Measurements from ENCODE around the gene RTN4R. TPM values are rescaled to one million over a fixed set of nuclear protein-coding genes. Genes with fewer than 3 reads are reported as not detected.

The RTN4R gene
- total RNA-seq, 1 donor from 2014 or later, result 9.8 TPM

DNA sequence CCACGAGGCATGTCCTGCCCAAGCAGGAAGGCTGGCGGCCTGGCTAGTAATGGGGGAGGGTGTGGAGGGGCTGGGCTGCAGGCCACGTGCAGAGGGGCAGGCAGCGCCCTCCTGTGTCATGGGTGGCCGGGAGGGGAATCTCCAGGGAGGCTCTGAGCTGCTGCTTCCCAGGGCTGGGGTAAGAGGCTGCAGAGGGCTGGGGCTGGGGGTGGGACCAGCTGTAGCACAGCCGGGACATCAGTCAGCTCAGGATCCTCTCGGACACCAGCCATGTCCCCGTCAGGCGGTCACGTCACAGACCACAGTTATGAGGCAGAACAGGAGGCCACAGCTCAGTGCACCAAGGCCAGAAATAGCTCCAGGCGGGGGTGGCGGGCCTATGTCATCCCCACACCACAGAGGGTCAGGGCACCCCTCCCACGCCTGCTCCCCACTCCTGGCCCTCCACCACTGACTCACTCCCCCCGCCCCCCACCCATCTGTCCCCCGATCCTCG, 21.1 kb downstream of the RTN4R start:
- no peaks in the 10 kb centered on the region for H3K9me3 ChIP-seq
- H3K27me3 ChIP-seq, result no peaks in the 10 kb centered on the region
- intact Hi-C loops (cut with DNase I), result no loop called here
- no peaks in the 10 kb centered on the region for H3K36me3 ChIP-seq
- TF ChIP-seq, protein P1, sequence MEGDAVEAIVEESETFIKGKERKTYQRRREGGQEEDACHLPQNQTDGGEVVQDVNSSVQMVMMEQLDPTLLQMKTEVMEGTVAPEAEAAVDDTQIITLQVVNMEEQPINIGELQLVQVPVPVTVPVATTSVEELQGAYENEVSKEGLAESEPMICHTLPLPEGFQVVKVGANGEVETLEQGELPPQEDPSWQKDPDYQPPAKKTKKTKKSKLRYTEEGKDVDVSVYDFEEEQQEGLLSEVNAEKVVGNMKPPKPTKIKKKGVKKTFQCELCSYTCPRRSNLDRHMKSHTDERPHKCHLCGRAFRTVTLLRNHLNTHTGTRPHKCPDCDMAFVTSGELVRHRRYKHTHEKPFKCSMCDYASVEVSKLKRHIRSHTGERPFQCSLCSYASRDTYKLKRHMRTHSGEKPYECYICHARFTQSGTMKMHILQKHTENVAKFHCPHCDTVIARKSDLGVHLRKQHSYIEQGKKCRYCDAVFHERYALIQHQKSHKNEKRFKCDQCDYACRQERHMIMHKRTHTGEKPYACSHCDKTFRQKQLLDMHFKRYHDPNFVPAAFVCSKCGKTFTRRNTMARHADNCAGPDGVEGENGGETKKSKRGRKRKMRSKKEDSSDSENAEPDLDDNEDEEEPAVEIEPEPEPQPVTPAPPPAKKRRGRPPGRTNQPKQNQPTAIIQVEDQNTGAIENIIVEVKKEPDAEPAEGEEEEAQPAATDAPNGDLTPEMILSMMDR (IDR thresholded peaks at IDR 0.05), result no peak
- DNase-seq, result no peak
- peaks cover 31% of the 10 kb centered on the region for H3K4me1 ChIP-seq
- no peak for ATAC-seq
- no peak overlapping the region for H3K4me3 ChIP-seq
- no peak overlapping the region for H3K27ac ChIP-seq

DNA sequence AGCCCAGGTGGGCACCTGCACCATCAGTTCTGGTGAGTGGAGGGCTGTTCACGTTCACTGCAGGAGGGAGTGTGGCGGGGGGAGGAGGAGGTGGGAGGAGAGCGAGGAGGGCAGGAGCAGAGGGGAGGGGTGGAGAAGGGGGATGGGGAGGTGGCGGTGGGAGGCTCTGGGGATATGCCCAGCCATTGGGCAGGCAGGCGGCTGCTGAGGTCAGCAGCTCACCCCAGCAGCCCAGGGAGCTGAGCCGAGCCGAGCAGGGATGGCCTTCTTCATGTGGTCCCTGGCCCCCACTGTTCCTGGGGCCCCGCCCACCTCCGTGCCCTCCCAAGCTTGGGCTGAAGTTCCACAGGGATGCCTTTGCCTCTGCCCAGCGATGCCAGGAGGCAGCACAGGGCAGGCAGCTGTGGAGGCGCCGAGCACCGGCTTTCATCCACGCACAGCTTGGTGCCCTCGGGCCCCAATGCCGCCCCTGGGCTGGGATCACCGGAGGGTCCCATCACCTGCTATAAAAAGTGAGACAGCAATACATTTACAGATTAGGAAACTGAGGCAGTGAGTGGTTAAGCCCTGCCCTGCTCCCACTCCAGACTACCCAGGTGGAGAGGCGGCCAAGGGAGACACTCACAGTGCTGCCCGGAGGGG, 21.6 kb downstream of the RTN4R start:
- H3K4me3 ChIP-seq, result no peak overlapping the region
- H3K9me3 ChIP-seq, result no peaks in the 10 kb centered on the region
- H3K4me1 ChIP-seq, result peaks cover 31% of the 10 kb centered on the region
- intact Hi-C loops (cut with DNase I), result no loop called here
- no peaks in the 10 kb centered on the region for H3K36me3 ChIP-seq
- no peak for ATAC-seq
- no peaks in the 10 kb centered on the region for H3K27me3 ChIP-seq
- no peak for DNase-seq
- no peak overlapping the region for H3K27ac ChIP-seq
- TF ChIP-seq, protein P1 (IDR thresholded peaks at IDR 0.05), result no peak

DNA sequence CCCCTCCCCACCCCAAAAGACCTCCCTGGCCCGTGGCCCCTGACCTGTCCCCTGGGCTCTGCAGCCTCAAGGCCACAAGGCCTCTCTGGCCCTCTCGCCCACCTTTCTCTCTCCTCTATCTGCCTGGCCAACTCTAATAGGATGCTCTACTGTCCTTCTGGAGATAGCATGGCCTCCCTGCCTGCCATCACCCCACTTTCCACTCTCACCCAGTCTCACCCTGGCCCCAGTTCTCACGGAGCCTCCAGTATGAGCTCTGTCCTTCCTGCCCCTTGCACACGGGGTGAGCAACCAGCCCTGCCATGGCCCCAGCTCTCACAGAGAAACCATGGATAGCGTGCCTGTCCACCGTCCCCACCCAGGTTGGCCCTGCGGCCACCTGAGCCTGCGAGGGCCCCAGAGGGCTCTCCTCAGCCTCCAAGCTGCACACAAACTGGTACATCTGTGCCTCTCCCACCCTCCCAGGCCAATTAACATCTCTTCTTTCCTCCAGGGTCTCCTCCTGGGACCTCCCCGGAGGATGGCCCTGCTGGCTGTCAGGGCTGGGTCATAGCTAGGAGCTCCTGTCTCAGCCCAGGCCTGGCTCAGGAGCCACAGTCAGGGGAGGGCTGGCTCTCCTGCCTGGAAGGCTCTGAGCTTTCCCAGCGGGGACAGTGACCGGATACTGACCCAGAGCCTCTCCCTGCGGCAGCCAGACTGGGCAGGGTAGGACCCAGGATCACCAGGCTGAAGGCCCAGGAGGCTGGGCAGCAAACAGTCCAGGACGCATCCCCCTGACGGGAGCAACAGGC, 22.3 kb downstream of the RTN4R start:
- Histone ChIP-seq H3K9me3 (no peaks in the 10 kb centered on the region), H3K27me3 (no peaks in the 10 kb centered on the region), H3K36me3 (no peaks in the 10 kb centered on the region), H3K4me1 (peaks cover 31% of the 10 kb centered on the region), H3K4me3 (no peak overlapping the region), H3K27ac (no peak overlapping the region)
- TF ChIP-seq, protein P1 (IDR thresholded peaks at IDR 0.05), result no peak
- ATAC-seq (no peak), DNase-seq (no peak)
- intact Hi-C loops (cut with DNase I), result no loop called here

DNA sequence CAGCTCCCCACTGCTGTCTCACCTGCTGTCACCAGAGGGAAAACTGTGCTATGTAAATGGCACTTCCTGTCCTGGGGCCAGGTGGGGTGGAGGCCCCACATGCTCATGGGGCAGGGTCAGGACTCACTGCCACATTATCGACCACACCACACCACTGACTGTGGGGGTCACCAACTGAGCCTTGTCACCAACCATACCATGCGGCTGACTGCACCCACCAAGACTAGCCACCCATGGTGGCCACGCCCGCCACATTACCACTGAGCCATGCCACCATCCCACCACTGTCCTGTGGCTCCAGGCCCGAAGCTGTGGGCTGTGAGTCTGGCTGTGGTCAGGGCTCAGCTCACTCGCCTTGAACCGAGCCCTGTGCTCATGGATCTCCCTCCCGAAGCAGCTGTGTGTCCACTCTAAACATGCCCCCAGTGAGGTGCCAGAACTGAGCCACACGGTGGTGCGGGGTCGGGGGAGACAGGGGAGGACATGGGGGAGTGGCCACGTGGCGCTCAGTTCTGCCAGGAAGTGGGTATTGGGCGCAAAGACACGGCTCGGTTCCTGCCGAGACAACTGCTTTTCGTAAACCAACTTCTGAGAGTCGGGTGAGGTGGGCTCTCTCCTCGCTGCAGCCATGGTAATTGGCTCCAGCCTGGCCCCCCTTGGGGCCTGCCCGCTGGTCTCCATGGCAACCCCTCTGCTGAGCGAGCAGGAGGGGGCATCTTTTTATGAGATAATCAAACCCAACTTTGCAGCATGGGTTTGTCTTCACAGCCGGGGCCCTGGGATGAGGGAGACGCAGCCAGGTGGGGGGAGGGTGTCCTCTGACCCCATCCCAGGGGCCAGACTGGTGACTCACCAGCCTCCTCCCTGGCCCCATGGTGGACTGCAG, 23.2 kb downstream of the RTN4R start:
- no peak for DNase-seq
- TF ChIP-seq, protein P1 (IDR thresholded peaks at IDR 0.05), result no peak
- H3K4me1 ChIP-seq, result peaks cover 28% of the 10 kb centered on the region
- no peak overlapping the region for H3K27ac ChIP-seq
- no peaks in the 10 kb centered on the region for H3K36me3 ChIP-seq
- ATAC-seq, result no peak
- H3K4me3 ChIP-seq, result no peak overlapping the region
- no peaks in the 10 kb centered on the region for H3K27me3 ChIP-seq
- intact Hi-C loops (cut with DNase I), result no loop called here
- H3K9me3 ChIP-seq, result no peaks in the 10 kb centered on the region

DNA sequence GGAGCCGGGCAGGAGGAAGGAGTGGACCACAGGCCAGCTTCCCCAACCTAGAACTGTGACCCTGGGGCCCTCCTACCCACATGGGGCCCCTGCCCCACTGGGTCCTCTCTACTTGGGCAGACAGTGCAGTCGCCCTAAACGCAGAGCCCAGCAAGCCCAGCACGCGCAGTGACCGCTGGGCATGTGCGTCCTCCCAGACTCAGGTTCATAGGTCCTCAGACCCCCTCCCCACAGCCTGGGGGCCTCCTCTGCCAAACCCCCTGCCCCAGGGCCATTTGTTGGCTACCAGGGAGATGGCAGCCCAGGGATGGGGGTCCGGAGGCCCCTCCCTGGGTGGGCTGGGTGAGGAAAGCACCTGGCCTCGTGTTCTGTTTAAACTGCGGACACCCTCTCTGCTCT, 23.9 kb downstream of the RTN4R start:
- Histone ChIP-seq H3K4me3 (no peak overlapping the region), H3K9me3 (no peaks in the 10 kb centered on the region), H3K36me3 (no peaks in the 10 kb centered on the region), H3K27me3 (no peaks in the 10 kb centered on the region), H3K27ac (no peak overlapping the region), H3K4me1 (peaks cover 27% of the 10 kb centered on the region)
- TF ChIP-seq, protein P1 (IDR thresholded peaks at IDR 0.05), result no peak
- ATAC-seq (no peak), DNase-seq (no peak)
- intact Hi-C loops (cut with DNase I), result no loop called here

All from upper lobe of right lung (tissue), 1 donor.